SK-N-SH (cell line): ENCODE results near the gene MEPCE. TPM values are rescaled to one million over a fixed set of nuclear protein-coding genes. Genes with fewer than 3 reads are reported as not detected.

Experiments
- CTCF ChIA-PET: fragments of 300-600, 350-600 bp; formaldehyde crosslinking; extraction: SDS; loops from one replicate; lab custom pipeline; 2021; lab: Yijun Ruan, JAX
- POLR2A ChIA-PET: fragments of 350-600 bp; sonication (Branson Sonifier 250); formaldehyde crosslinking; extraction: SDS; loops from one replicate; lab custom pipeline; 2020; ENCODE audit warnings: antibody characterized with exemption, inconsistent platforms; lab: Yijun Ruan, JAX
- DNase-seq: peaks from one replicate; pipeline ENCODE4 v3.0.0; 2012
- H2AFZ ChIP-seq: fragments of 200-600 bp; sonication (generic); 2 replicates; pipeline ENCODE4 v1.8.1; 2016; ENCODE audit warnings: antibody characterized with exemption, mild to moderate bottlenecking, low read depth
- H3F3A ChIP-seq: fragments of 200-600 bp; sonication (generic); replicated peaks from 2 replicates; pipeline ENCODE3; 2016; ENCODE audit warnings: antibody characterized with exemption, mild to moderate bottlenecking; ENCODE audit not compliant: insufficient read depth
- H3K27ac ChIP-seq, 2 experiments: fragments of 200-500 bp in 1 of 2; fragments of 200-600 bp in 1 of 2; sonication (Bioruptor generic) in 1 of 2; sonication (generic), shearing (Covaris generic) in 1 of 2; 2 replicates each; pipeline versions ENCODE4 v1.5.1 to v1.6.1; 2014 to 2016; ENCODE audit warnings: low read depth in 2 of 2, inconsistent platforms in 1 of 2, low read length in 1 of 2, mild to moderate bottlenecking in 1 of 2, mixed read lengths in 1 of 2
- H3K27me3 ChIP-seq: fragments of 200-600 bp; sonication (generic), shearing (Covaris generic); 2 replicates; pipeline ENCODE4 v1.6.1; 2016; ENCODE audit warnings: mixed run types; ENCODE audit not compliant: insufficient read depth
- H3K36me3 ChIP-seq, 2 experiments: fragments of 200-500 bp in 1 of 2; fragments of 200-600 bp in 1 of 2; sonication (Bioruptor generic) in 1 of 2; sonication (generic) in 1 of 2; replicated peaks in 1 of 2; 2 replicates each; pipeline versions ENCODE3 to v1.5.1; 2014 to 2016; ENCODE audit warnings: low read length in 1 of 2, mild to moderate bottlenecking in 1 of 2; ENCODE audit not compliant: insufficient read depth in 2 of 2, control insufficient read depth in 1 of 2
- H3K4me1 ChIP-seq, 2 experiments: fragments of 200-500 bp in 1 of 2; fragments of 200-600 bp in 1 of 2; sonication (Bioruptor generic) in 1 of 2; sonication (generic), shearing (Covaris generic) in 1 of 2; 2 replicates each; pipeline versions ENCODE4 v1.5.1 to v1.6.1; 2014 to 2016; ENCODE audit warnings: low read depth in 1 of 2, low read length in 1 of 2, mixed run types in 1 of 2; ENCODE audit not compliant: insufficient read depth in 2 of 2, control insufficient read depth in 1 of 2
- H3K4me2 ChIP-seq: fragments of 200-600 bp; sonication (generic), shearing (Covaris generic); 2 replicates; pipeline ENCODE4 v1.6.1; 2017; ENCODE audit warnings: mixed run types
- H3K4me3 ChIP-seq, 2 experiments: fragments of 200-500 bp in 1 of 2; fragments of 200-600 bp in 1 of 2; sonication (Bioruptor generic) in 1 of 2; sonication (generic), shearing (Covaris generic) in 1 of 2; 2 replicates each; pipeline versions ENCODE4 v1.5.1 to v1.8.1; 2014 to 2016; ENCODE audit warnings: low read depth in 2 of 2, inconsistent platforms in 1 of 2, low read length in 1 of 2, mild to moderate bottlenecking in 1 of 2, mixed read lengths in 1 of 2, moderate library complexity in 1 of 2
- H3K79me2 ChIP-seq: fragments of 200-600 bp; sonication (generic); 2 replicates; pipeline ENCODE4 v1.8.1; 2017; ENCODE audit warnings: mild to moderate bottlenecking; ENCODE audit not compliant: insufficient read depth
- H3K9ac ChIP-seq: fragments of 200-600 bp; sonication (generic); 2 replicates; pipeline ENCODE4 v1.6.1; 2017; ENCODE audit warnings: mixed run types
- H3K9me2 ChIP-seq: fragments of 200-600 bp; sonication (generic); 2 replicates; pipeline ENCODE4 v1.6.1; 2017; ENCODE audit warnings: mixed run types
- H3K9me3 ChIP-seq: fragments of 200-600 bp; sonication (generic); 2 replicates; pipeline ENCODE4 v1.6.1; 2017; ENCODE audit warnings: mixed run types, mild to moderate bottlenecking, moderate library complexity
- H4K20me1 ChIP-seq: fragments of 200-600 bp; sonication (generic); 2 replicates; pipeline ENCODE4 v1.6.1; 2017; ENCODE audit warnings: mild to moderate bottlenecking, mixed run types; ENCODE audit not compliant: insufficient read depth
- CHD2 ChIP-seq: fragments of 150-350 bp; IDR thresholded peaks from 2 replicates; pipeline ENCODE4 v1.6.1; 2018; ENCODE audit warnings: low read length; ENCODE audit not compliant: partially characterized antibody
- CTCF ChIP-seq: fragments of 200-600 bp; sonication (generic); IDR thresholded peaks from 2 replicates; pipeline ENCODE4 v1.6.1; 2017; ENCODE audit warnings: antibody characterized with exemption, mild to moderate bottlenecking, moderate library complexity
- ELF1 ChIP-seq: IDR thresholded peaks from 2 replicates; pipeline ENCODE4 v1.4.0; 2012
- EP300 ChIP-seq, 2 experiments: IDR thresholded peaks; 2 replicates each; pipeline versions ENCODE4 v1.4.0 to v1.6.1; 2012; ENCODE audit warnings: borderline replicate concordance in 1 of 2, low read depth in 1 of 2, low read length in 1 of 2
- FOSL2 ChIP-seq: IDR thresholded peaks from 2 replicates; pipeline ENCODE4 v1.4.0; 2012; ENCODE audit warnings: low read depth, mild to moderate bottlenecking, moderate library complexity, borderline replicate concordance
- FOXJ3 ChIP-seq: sonication (generic); formaldehyde crosslinking; IDR thresholded peaks from 2 replicates; pipeline ENCODE4 v1.5.1; 2020; ENCODE audit warnings: mild to moderate bottlenecking, missing genetic modification reagents
- GABPA ChIP-seq: IDR thresholded peaks from 2 replicates; pipeline ENCODE4 v1.4.0; 2012; ENCODE audit warnings: low read depth, mild to moderate bottlenecking
- NFIC ChIP-seq: IDR thresholded peaks from 2 replicates; pipeline ENCODE4 v1.4.0; 2012; ENCODE audit warnings: borderline replicate concordance
- NRF1 ChIP-seq: IDR thresholded peaks from 2 replicates; pipeline ENCODE4 v1.6.1; 2012; ENCODE audit warnings: low read depth, mild to moderate bottlenecking, low read length
- PBX3 ChIP-seq: IDR thresholded peaks from 2 replicates; pipeline ENCODE4; 2012
- POLR2AphosphoS5 ChIP-seq: IDR thresholded peaks from 2 replicates; pipeline ENCODE4 v1.6.1; 2012; ENCODE audit warnings: low read depth, low read length
- RAD21 ChIP-seq: IDR thresholded peaks from 2 replicates; pipeline ENCODE4 v1.6.1; 2012; ENCODE audit warnings: mild to moderate bottlenecking, low read length
- RCOR1 ChIP-seq: fragments of 150-350 bp; IDR thresholded peaks from 2 replicates; pipeline ENCODE4 v1.6.1; 2017; ENCODE audit warnings: antibody characterized with exemption, low read length
- RFX5 ChIP-seq: IDR thresholded peaks from 2 replicates; pipeline ENCODE4 v1.6.1; 2012; ENCODE audit warnings: mild to moderate bottlenecking, improper control_type of control experiment, low read length
- RXRA ChIP-seq: IDR thresholded peaks from 2 replicates; pipeline ENCODE4 v1.4.0; 2012; ENCODE audit warnings: low read depth, mild to moderate bottlenecking, borderline replicate concordance
- SMC3 ChIP-seq: IDR thresholded peaks from 2 replicates; pipeline ENCODE4 v1.6.1; 2012; ENCODE audit warnings: low read depth, low read length, improper control_type of control experiment
- TAF1 ChIP-seq: IDR thresholded peaks from 2 replicates; pipeline ENCODE4 v1.6.1; 2012; ENCODE audit warnings: low read depth, mild to moderate bottlenecking, low read length, moderate library complexity, borderline replicate concordance
- TCF12 ChIP-seq: IDR thresholded peaks from 2 replicates; pipeline ENCODE4 v1.4.0; 2012
- TEAD4 ChIP-seq: IDR thresholded peaks from 2 replicates; pipeline ENCODE4 v1.4.0; 2012; ENCODE audit warnings: mild to moderate bottlenecking, borderline replicate concordance; ENCODE audit not compliant: insufficient read depth
- WGBS: methylation state at CpG from one replicate; pipeline ENCODE4 v1.1.6; 2017; ENCODE audit warnings: low lambda C conversion rate; 5-methylcytosine and 5-hydroxymethylcytosine counted together
- polyA plus RNA-seq, 3 experiments: library from polyadenylated mRNA; depleted of rRNA; stranded (reverse); fragments of >200 nt; gene quantifications; 2 replicates each; pipeline ENCODE4 v1.2.3, GENCODE V29; 2012
- TF ChIP-seq, protein P1 (sequence below): fragments of 150-350 bp; IDR thresholded peaks from 2 replicates; pipeline ENCODE4 v1.6.1; 2017; ENCODE audit warnings: antibody characterized with exemption, low read length, low read depth, borderline replicate concordance
- TF ChIP-seq, protein P2 (sequence below): fragments of 150-350 bp; IDR thresholded peaks from 2 replicates; pipeline ENCODE4 v1.6.1; 2016; ENCODE audit warnings: mild to moderate bottlenecking, low read depth, low read length

Gene MEPCE
- polyA plus RNA-seq, 1 of the 3 experiments (the other 2 are of a cell fraction) = 20.2 TPM

DNA sequence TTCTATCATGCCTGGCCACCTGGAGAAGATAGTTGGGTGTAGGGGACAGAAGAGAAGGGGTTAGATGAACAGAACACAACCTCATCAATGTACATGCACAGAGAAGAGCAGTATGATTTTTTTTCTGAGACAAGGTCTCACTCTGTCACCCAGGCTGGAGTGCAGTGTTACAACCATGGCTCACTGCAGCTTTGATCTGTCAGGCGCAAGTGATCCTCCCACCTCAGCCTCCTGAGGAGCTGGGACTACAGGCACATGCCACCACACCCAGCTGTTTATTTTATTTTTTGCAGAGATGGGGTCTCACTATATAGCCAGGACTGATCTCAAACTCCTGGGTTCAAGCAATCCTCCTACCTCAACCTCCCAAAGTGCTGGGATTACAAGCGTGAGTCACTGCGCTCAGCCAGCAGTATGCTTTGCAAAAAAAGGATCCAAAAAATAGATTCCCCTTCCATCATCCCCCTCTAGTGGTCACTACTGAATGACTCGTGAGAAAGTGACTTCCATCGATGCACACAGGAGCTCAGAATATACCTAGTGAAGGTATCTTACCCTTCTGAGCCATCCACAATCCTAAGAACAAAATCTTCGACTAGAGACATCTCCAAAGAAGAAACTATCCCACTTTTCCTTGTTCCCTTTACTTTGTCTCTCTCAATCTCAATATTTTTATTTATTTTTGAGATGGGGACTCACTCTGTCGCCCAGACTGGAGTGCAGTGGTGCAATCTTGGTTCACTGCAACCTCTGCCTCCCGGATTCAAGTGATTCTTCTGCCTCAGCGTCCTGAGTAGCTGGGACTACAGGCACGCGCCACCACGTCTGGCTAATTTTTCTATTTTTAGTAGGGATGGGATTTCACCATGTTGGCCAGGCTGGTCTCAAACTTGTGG, 22.1 kb upstream of the MEPCE start:
- H3F3A ChIP-seq = no peaks in the 10 kb centered on the region
- CTCF ChIA-PET = interaction anchor here (0.6 to 4.5 kb wide), 36 partner anchors 8 to 445 kb away, joined by 3 to 68 read pairs (median 6); partner anchors contain the start of genes GAL3ST4, MEPCE, PILRA and SLC12A9
- H3K9ac ChIP-seq = no peak overlapping the region
- peak; percentile 81 for TF ChIP-seq RAD21
- TF ChIP-seq CTCF = peak; percentile 90
- no peak for TF ChIP-seq NFIC
- TF ChIP-seq SMC3 = peak; percentile 70
- no peak for TF ChIP-seq EP300 (IDR thresholded peaks at IDR 0.05; ENCODE audit: borderline replicate concordance in 1 of 2, low read depth in 1 of 2, low read length in 1 of 2)
- peak; percentile 49; the same call in 1 of the 2 replicates for TF ChIP-seq FOSL2
- no peaks in the 10 kb centered on the region for H3K9me2 ChIP-seq
- H3K27ac ChIP-seq = no peak overlapping the region
- POLR2A ChIA-PET = interaction anchor here (1.6 kb wide), 1 partner anchor 21 kb away, joined by 6 read pairs; the partner anchor contains the start of gene ZCWPW1
- H3K27me3 ChIP-seq = no peaks in the 10 kb centered on the region
- 42% methylated on average over 12 of the region's 12 CpGs for WGBS
- no peaks in the 10 kb centered on the region for H3K79me2 ChIP-seq
- H3K4me2 ChIP-seq = no peak overlapping the region
- no peaks in the 10 kb centered on the region for H3K4me1 ChIP-seq
- H4K20me1 ChIP-seq = no peaks in the 10 kb centered on the region
- no peaks in the 10 kb centered on the region for H3K9me3 ChIP-seq
- no peak overlapping the region for H3K4me3 ChIP-seq
- H2AFZ ChIP-seq = no peak overlapping the region
- no peaks in the 10 kb centered on the region for H3K36me3 ChIP-seq
- DNase-seq = peak; percentile 75

DNA sequence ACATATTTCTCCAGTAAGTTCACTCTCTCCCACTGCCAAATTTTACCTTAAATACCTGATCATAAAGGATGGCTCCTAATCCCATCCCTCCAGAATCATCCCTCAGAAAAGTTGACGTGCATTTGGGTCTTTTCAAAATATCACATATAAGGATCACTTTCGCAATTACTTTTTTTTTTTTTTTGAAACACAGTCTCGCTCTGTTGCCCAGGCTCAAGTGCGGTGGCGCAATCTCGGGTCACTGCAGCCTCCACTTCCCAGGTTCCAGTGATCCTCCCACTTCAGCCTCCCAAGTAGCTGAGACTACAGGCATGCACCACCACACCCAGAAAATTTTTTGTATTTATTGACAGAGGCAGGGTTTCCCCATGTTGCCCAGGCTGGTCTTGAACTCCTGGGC, 18.5 kb upstream of the MEPCE start:
- H3K27me3 ChIP-seq = no peaks in the 10 kb centered on the region
- CTCF ChIA-PET = interaction anchor here (1.3 kb wide), 1 partner anchor 72 kb away, joined by 4 read pairs; no protein-coding TSS in a partner anchor
- TF ChIP-seq POLR2AphosphoS5 = no peak
- TF ChIP-seq, protein P1, sequence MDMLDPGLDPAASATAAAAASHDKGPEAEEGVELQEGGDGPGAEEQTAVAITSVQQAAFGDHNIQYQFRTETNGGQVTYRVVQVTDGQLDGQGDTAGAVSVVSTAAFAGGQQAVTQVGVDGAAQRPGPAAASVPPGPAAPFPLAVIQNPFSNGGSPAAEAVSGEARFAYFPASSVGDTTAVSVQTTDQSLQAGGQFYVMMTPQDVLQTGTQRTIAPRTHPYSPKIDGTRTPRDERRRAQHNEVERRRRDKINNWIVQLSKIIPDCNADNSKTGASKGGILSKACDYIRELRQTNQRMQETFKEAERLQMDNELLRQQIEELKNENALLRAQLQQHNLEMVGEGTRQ = no peak
- TF ChIP-seq PBX3 = no peak
- TF ChIP-seq NFIC = no peak
- TF ChIP-seq TEAD4 = no peak
- TF ChIP-seq NRF1 = no peak
- TF ChIP-seq TAF1 = no peak
- no peak for TF ChIP-seq GABPA
- no peak for TF ChIP-seq TCF12
- no peak for TF ChIP-seq RAD21
- TF ChIP-seq ELF1 = no peak
- TF ChIP-seq FOXJ3 (CRISPR knock-in tag) = no peak
- TF ChIP-seq RXRA = no peak
- TF ChIP-seq CHD2 = no peak
- no peak for TF ChIP-seq EP300 (IDR thresholded peaks at IDR 0.05; ENCODE audit: borderline replicate concordance in 1 of 2, low read depth in 1 of 2, low read length in 1 of 2)
- no peak for TF ChIP-seq RFX5
- TF ChIP-seq RCOR1 = no peak
- TF ChIP-seq, protein P2, sequence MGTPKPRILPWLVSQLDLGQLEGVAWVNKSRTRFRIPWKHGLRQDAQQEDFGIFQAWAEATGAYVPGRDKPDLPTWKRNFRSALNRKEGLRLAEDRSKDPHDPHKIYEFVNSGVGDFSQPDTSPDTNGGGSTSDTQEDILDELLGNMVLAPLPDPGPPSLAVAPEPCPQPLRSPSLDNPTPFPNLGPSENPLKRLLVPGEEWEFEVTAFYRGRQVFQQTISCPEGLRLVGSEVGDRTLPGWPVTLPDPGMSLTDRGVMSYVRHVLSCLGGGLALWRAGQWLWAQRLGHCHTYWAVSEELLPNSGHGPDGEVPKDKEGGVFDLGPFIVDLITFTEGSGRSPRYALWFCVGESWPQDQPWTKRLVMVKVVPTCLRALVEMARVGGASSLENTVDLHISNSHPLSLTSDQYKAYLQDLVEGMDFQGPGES = no peak

More for the DNA sequence above, 18.5 kb upstream of the MEPCE start:
- Histone ChIP-seq H3K4me3 (no peak overlapping the region), H3K9ac (no peak overlapping the region), H3K36me3 (no peaks in the 10 kb centered on the region), H2AFZ (no peak overlapping the region), H3K27ac (no peak overlapping the region), H3K9me3 (no peaks in the 10 kb centered on the region), H3K4me2 (no peak overlapping the region), H3K79me2 (no peaks in the 10 kb centered on the region), H3F3A (no peaks in the 10 kb centered on the region), H4K20me1 (no peaks in the 10 kb centered on the region), H3K4me1 (no peaks in the 10 kb centered on the region), H3K9me2 (no peaks in the 10 kb centered on the region)
- POLR2A ChIA-PET = no interaction called here
- 78% methylated on average over 6 of the region's 6 CpGs for WGBS
- DNase-seq = no peak
